Measurements from ENCODE around the gene MTHFD2L. TPM values are rescaled to one million over a fixed set of nuclear protein-coding genes. Genes with fewer than 3 reads are reported as not detected.

The MTHFD2L gene
- total and polyA plus RNA-seq, 8 donors: 4.9 to 11.4 (median 6.8) TPM

- Histone ChIP-seq H3K9me3 (no peaks in the 10 kb centered on the region), H3K27me3 (no peaks in the 10 kb centered on the region), H3K4me1 (no peaks in the 10 kb centered on the region), H3K36me3 (no peaks in the 10 kb centered on the region), H3K4me3 (no peak overlapping the region), H3K27ac (no peak overlapping the region)
- ATAC-seq: peak; percentile 60 to 96 (median 92)
- no peak for FAIRE-seq
- TF ChIP-seq CTCF (IDR thresholded peaks at IDR 0.05): peak in 2 of 4 donors; percentile 10 to 16
- DNase-seq: peak in 3 of 6 donors; percentile 11 to 54 (median 17)
- WGBS, 2 donors: 41 to 50% methylated on average over 4 of the region's 4 CpGs
- intact Hi-C loops (cut with DNase I): no loop called here
These were observed 162.7 kb downstream of the MTHFD2L start for GRCh38 chr4:74320559-74321118.

GRCh38 chr4:74322301-74322700, 164.4 kb downstream of the MTHFD2L start:
- no peak for DNase-seq
- no peak overlapping the region for H3K27ac ChIP-seq
- 67 to 74% methylated on average over 3 of the region's 3 CpGs for WGBS, 2 donors

GRCh38 chr4:74323663-74324062, 165.7 kb downstream of the MTHFD2L start:
- Histone ChIP-seq H3K27me3 (no peaks in the 10 kb centered on the region), H3K36me3 (no peaks in the 10 kb centered on the region), H3K4me1 (no peaks in the 10 kb centered on the region), H3K4me3 (no peak overlapping the region), H3K27ac (no peak overlapping the region), H3K9me3 (no peaks in the 10 kb centered on the region)
- TF ChIP-seq CTCF (IDR thresholded peaks at IDR 0.05): no peak
- ATAC-seq (no peak), DNase-seq (no peak), FAIRE-seq (no peak)
- 62 to 75% methylated on average over 4 of the region's 4 CpGs for WGBS, 2 donors
- intact Hi-C loops (cut with DNase I): no loop called here

More at GRCh38 chr4:74322301-74322700, 164.4 kb downstream of the MTHFD2L start:
- H3K9me3 ChIP-seq: no peaks in the 10 kb centered on the region
- ATAC-seq (no peak), FAIRE-seq (no peak)
- H3K4me1 ChIP-seq: no peaks in the 10 kb centered on the region
- no peak for TF ChIP-seq CTCF (IDR thresholded peaks at IDR 0.05)
- H3K27me3 ChIP-seq: no peaks in the 10 kb centered on the region
- no peaks in the 10 kb centered on the region for H3K36me3 ChIP-seq
- no peak overlapping the region for H3K4me3 ChIP-seq
- intact Hi-C loops (cut with DNase I): no loop called here

- H3K27me3 ChIP-seq: no peaks in the 10 kb centered on the region
- H3K36me3 ChIP-seq: no peaks in the 10 kb centered on the region
- no peaks in the 10 kb centered on the region for H3K4me1 ChIP-seq
- DNase-seq (no peak), ATAC-seq (no peak), FAIRE-seq (no peak)
- no peak overlapping the region for H3K27ac ChIP-seq
- TF ChIP-seq CTCF (IDR thresholded peaks at IDR 0.05): no peak
- no peak overlapping the region for H3K4me3 ChIP-seq
- H3K9me3 ChIP-seq: no peaks in the 10 kb centered on the region
- WGBS, 2 donors: 47 to 63% methylated on average over 3 of the region's 3 CpGs
- intact Hi-C loops (cut with DNase I): no loop called here
These were observed 166.3 kb downstream of the MTHFD2L start for GRCh38 chr4:74324262-74324661.

GRCh38 chr4:74325886-74326285, 168.0 kb downstream of the MTHFD2L start:
- DNase-seq (no peak), ATAC-seq (no peak), FAIRE-seq (no peak)
- H3K36me3 ChIP-seq: no peaks in the 10 kb centered on the region
- 62 to 70% methylated on average over 2 of the region's 2 CpGs for WGBS, 2 donors
- intact Hi-C loops (cut with DNase I): no loop called here
- H3K4me3 ChIP-seq: no peak overlapping the region
- no peaks in the 10 kb centered on the region for H3K9me3 ChIP-seq
- TF ChIP-seq CTCF (IDR thresholded peaks at IDR 0.05): no peak
- no peaks in the 10 kb centered on the region for H3K27me3 ChIP-seq
- no peaks in the 10 kb centered on the region for H3K4me1 ChIP-seq
- H3K27ac ChIP-seq: no peak overlapping the region

All from pancreas (tissue), 10 donors.